ENCODE data around the gene GRAMD1A. TPM values are rescaled to one million over a fixed set of nuclear protein-coding genes. Genes with fewer than 3 reads are reported as not detected.

The GRAMD1A gene
- total RNA-seq, 1 experiment from 2014 or later = 75.4 TPM

GRCh38 chr19:34969721-34970120, 30.4 kb upstream of the GRAMD1A start:
- DNase-seq (ENCODE audit: low read depth, low spot score) = no peak
- no peak overlapping the region for H3K27ac ChIP-seq (ENCODE audit: low read depth, low read length)
- ATAC-seq = no peak
- no peak overlapping the region for H3K4me3 ChIP-seq (replicated peaks in 1 of 2; ENCODE audit: low read depth in 1 of 2, low read length in 2 of 2)
- ChIA-PET POLR2A (no interaction called here), CTCF (no interaction called here), RAD21 (ENCODE audit: low non-redundant PET in 1 of 2, low total read pairs in 2 of 2, uncharacterized antibody in 2 of 2, unreplicated experiment in 2 of 2) (no interaction called here)
- peaks cover 0 to 3% of the 10 kb centered on the region in 2 experiments; a peak in 2 of 4 replicates for H3K9me3 ChIP-seq (ENCODE audit: control insufficient read depth in 1 of 2, insufficient read depth in 1 of 2, low read depth in 1 of 2, low read length in 2 of 2)
- no peak overlapping the region for H3K4me2 ChIP-seq (ENCODE audit: low read length)
- no peaks in the 10 kb centered on the region for H3K79me2 ChIP-seq (ENCODE audit: insufficient read depth, low read length)
- BruUV-seq (replicated peaks) = no TSS peak
- H3K27me3 ChIP-seq (ENCODE audit: insufficient read depth, low read length) = no peaks in the 10 kb centered on the region
- H3K36me3 ChIP-seq (ENCODE audit: control insufficient read depth in 1 of 2, insufficient read depth in 2 of 2, low read length in 2 of 2) = no peaks in the 10 kb centered on the region
- TF ChIP-seq ZBTB33 (IDR thresholded peaks at IDR 0.05; ENCODE audit: extremely low read depth, insufficient replicate concordance, low read length) (no peak), ELF1 (IDR thresholded peaks at IDR 0.05; ENCODE audit: borderline replicate concordance, low read depth) (no peak), RAD21 (IDR thresholded peaks at IDR 0.05; ENCODE audit: low read depth) (no peak), ZNF274 (IDR thresholded peaks at IDR 0.05; ENCODE audit: low read depth, low read length) (no peak), SP1 (IDR thresholded peaks at IDR 0.05; ENCODE audit: low read depth) (no peak), JUND (IDR thresholded peaks at IDR 0.05) (no peak), EZH2phosphoT487 (IDR thresholded peaks at IDR 0.05; ENCODE audit: borderline replicate concordance) (no peak), EGR1 (IDR thresholded peaks at IDR 0.05; ENCODE audit: low read depth) (no peak), MAX (IDR thresholded peaks at IDR 0.05) (no peak), FOSL1 (IDR thresholded peaks at IDR 0.05; ENCODE audit: low read depth) (no peak), EZH2 (IDR thresholded peaks at IDR 0.05) (no peak), POLR2AphosphoS5 (IDR thresholded peaks at IDR 0.05; ENCODE audit: low read depth, low read length) (no peak), CEBPB (IDR thresholded peaks at IDR 0.05; ENCODE audit: low read depth) (no peak), TCF7L2 (IDR thresholded peaks at IDR 0.05; ENCODE audit: borderline replicate concordance, extremely low read depth, insufficient read depth, insufficient read length) (no peak), YY1 (IDR thresholded peaks at IDR 0.05; ENCODE audit: extremely low read depth, insufficient replicate concordance, low read depth, low read length) (no peak), REST (IDR thresholded peaks at IDR 0.05; ENCODE audit: low read depth) (no peak), CTCF (IDR thresholded peaks at IDR 0.05 in 2 of 3, conservative IDR thresholded peaks at IDR 0.05 in 1 of 3; ENCODE audit: borderline replicate concordance in 1 of 3, insufficient read depth in 1 of 3, low read depth in 2 of 3, low read length in 2 of 3) (no peak), CBX3 (IDR thresholded peaks at IDR 0.05; ENCODE audit: low read depth) (no peak)
- no peaks in the 10 kb centered on the region for H3K9me2 ChIP-seq (ENCODE audit: insufficient read depth)
- H2AFZ ChIP-seq (ENCODE audit: low read depth, low read length, poor library complexity, severe bottlenecking) = no peak overlapping the region
- H3K9ac ChIP-seq (ENCODE audit: low read length) = no peak overlapping the region
- intact Hi-C loops (cut with micrococcal nuclease) = loop anchor here (10.0 kb wide), 1 partner anchor 165 kb away; the partner anchor contains the start of genes FXYD1 and LGI4
- no peaks in the 10 kb centered on the region for H4K20me1 ChIP-seq (ENCODE audit: insufficient read depth)
- H3K4me1 ChIP-seq (ENCODE audit: control insufficient read depth in 1 of 2, insufficient read depth in 2 of 2, low read length in 2 of 2) = peaks cover 0 to 5% of the 10 kb centered on the region in 2 experiments; a peak in 1 of 4 replicates
